ENCODE data around the gene ALCAM.

GRCh38 chr3:105502333-105502732 is 135.6 kb downstream of the ALCAM start:
- TF ChIP-seq CTCF (IDR thresholded peaks at IDR 0.05) (no peak), POLR2A (IDR thresholded peaks at IDR 0.05) (no peak)

All from uterus (tissue), 2 donors.